ELR (cell line): Measurements from ENCODE around the gene SCUBE1.

Experiments
- DNase-seq: peaks from one replicate; pipeline ENCODE4 v3.0.0-alpha.2; 2015; ENCODE audit warnings: low read depth

Gene SCUBE1

GRCh38 chr22:43173976-43174720 is 169.0 kb downstream of the SCUBE1 start:
- no peak for DNase-seq

DNA sequence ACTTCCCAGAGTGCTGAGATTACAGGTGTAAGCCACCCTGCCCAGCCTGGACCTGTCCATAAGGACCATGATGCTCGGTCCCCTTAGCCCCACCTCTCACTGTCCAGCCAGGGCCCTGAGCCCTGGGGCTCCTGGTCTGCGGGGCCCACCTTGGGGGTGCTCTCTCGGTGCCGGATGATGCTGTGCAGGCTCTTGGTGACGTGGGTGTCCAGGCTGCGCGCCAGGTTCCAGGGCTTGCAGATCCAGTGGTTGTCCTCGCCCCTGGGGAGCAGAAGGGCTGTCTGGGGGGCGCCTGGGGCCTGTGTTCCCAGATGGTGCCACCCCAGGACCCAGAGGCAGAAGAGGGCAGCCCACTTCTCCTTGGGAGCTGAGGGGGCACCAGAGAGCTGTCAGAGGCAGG is 169.6 kb downstream of the SCUBE1 start:
- DNase-seq, result no peak

DNA sequence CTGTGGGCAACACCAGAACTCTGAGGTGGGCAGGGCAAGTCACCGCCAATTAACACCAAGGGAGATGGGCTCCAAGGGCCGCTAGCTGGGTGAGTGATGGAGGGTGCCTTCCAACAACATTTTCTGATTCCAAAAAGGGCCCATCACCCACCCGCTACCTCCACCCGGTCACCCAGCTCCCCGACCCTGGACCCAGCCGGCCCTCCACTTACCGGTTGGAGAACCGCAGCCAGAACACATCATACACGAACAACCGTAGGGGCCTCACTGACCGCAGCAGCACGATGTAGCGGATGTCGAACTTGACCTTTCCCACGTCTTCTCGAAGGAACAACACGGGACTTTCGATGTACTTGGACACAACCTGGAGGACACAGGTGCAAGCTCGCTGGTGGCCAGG is 171.0 kb downstream of the SCUBE1 start:
- DNase-seq, result no peak

DNA sequence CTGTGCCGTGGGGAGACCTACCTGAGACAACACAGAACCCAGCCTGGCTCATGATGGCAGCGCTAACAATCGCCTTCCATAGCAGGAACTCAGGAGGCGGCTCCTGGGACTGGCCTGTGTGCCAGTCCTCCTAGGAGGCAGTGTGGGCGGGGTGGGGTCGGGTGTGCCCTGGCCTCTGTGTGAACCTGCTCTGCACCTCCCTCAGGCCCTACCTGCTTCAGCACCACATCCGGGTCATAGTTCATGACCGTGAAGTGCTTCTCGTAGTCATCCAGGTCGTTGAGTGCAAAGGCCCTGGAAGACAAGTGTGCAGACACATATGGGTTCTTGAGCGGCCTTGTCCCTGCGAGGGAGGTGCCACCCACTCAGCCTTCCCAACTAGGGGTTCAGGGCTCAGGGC is 171.6 kb downstream of the SCUBE1 start:
- DNase-seq, result no peak

DNA sequence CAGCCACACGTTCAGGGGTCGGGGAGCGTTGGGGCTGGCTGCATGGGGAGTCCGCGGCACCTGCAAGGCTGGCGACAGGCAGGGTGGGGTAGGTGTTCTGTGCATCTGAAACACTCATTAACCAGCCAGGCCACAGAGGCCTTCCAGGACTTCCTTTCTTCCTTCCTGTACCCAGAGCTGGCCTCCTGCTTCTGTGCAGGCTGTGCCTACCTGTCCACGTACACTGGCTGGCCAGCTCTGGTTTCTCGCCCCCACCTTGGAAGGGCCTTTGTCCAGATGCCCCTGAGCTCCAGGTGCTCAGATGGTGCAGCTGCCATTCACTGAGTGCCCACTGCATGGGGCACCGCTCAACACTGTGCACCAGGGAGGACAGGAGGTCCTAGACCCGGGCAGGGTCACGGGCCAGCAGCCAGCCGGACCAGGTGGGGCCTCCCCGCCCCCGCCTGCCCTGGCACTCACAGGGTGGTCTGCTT is 172.1 kb downstream of the SCUBE1 start:
- no peak for DNase-seq

DNA sequence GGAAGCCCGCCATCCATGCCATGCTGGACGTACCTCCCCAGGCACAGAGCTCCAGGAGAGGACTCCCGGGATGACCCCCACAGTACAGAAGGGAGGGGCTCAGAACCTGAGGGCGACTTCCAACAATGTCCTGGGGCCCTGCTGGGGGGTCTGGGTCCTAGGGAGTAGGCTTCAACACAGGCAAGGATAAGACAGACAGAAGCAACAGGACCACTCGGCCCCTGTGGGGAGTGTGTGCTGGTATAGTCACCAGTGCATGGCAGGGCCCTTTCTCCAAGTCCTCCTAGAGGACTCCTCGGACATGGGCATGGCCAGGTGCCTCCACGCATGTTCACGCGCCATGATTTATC is 173.1 kb downstream of the SCUBE1 start:
- no peak for DNase-seq

DNA sequence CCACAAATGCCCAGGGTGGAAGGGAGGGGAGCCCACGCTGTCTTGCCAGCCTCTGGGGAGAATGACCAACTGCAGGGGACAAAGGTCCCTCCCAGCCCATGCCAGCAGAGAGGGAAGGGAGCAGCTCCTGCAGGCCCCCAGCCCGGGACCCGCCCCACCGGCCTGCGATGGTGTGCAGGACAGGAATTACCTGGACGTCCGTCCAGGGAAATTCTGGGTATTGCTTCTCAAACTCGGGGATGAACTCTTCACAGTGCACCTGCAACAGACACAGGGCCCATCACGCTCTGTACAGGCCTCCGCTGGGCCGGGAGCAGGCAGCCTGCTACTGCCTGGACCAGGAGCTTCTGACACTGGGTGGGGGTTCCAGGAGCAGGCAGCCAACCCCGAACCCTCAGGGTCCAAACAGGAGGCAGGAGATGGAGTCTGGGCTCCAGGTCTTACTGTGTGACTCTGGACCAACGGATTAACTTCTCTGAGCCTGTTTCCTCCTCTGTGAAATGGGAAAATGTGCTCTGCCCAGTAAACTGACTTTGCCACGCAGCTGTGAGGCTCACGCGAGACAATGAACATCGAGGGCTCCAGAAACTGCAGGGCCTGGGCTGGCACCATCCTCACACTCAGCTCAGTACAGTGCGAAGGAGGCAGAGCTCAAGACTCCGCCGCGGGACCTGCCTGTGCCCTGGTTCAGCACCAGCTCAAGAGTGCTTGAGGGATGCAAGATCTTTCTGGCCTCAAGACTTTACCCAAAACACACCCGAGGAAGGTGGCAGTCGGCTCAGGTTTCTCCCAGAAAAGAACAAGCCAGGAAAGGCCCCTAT is 173.7 kb downstream of the SCUBE1 start:
- DNase-seq, result no peak

- DNase-seq, result peak; percentile 65
Measured at GRCh38 chr22:43168471-43169309, 174.5 kb downstream of the SCUBE1 start.

DNA sequence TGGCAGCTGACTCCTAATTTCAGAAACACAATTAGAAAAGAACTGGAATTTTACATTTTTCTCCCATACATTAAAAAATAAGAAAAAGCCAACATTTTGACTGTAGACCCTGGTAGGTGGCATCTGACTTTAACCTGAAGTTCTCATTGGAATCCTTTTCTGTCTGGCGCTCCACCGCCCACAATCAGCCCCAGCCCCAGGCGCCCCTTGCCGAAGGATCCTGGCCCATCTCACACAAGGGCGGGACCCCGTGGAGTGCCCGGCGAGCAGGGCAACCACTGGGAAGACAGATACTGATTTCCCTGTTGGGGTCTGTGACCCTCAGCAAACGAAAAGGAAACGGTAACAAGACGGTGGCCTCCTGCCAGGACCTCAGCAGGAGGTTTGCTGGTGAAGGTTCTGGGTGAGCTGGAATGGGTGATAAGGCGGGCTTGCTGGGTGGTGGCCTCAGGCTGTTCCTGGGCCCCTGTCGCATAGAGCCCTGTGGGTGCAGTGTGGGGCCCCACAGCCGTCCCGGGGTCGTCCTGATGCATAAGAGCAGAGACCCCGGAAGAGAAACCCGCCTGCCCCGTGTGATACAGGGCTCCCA is 176.1 kb downstream of the SCUBE1 start:
- DNase-seq, result no peak

DNA sequence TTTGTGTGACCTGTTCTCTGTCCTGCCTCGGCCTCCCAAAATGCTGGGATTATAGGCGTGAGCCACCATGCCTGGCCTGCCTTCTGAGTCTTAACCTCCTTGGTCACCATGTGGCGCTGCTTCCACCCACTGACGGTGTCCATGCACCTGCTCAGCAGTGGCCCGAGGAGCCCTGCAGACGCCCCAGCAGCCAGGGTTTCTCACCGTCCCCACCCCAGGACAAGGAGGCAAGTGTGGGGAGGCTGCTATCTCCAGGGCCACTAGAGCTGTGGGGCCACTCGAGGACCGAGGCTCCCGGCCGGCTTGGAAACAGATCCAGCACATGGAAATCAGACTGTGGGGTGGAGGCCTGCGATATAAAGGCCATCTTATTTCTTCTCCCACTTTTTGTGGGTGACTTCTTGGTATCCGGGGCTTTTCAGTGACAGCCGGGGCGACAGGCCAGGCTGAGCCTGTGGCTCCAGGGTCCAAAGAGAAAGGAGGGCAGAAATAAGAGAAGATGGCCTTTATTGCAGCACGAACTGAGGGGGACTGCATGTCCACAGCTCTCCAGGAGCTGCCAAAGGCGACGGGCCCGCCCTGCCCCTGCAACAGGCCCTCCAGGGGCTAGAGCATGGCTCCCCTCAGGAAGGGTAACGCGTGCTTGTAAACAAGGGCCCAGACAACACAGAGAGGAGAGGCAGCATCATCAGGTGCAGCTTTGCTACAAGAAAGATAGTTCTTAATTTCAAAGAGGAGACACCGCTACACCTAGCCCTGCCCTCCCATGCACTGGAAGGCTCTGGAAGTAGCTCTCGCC is 176.8 kb downstream of the SCUBE1 start:
- no peak for DNase-seq

- no peak for DNase-seq
Measured at GRCh38 chr22:43164636-43165035, 178.5 kb downstream of the SCUBE1 start.

GRCh38 chr22:43163241-43163795 is 179.9 kb downstream of the SCUBE1 start:
- no peak for DNase-seq

DNA sequence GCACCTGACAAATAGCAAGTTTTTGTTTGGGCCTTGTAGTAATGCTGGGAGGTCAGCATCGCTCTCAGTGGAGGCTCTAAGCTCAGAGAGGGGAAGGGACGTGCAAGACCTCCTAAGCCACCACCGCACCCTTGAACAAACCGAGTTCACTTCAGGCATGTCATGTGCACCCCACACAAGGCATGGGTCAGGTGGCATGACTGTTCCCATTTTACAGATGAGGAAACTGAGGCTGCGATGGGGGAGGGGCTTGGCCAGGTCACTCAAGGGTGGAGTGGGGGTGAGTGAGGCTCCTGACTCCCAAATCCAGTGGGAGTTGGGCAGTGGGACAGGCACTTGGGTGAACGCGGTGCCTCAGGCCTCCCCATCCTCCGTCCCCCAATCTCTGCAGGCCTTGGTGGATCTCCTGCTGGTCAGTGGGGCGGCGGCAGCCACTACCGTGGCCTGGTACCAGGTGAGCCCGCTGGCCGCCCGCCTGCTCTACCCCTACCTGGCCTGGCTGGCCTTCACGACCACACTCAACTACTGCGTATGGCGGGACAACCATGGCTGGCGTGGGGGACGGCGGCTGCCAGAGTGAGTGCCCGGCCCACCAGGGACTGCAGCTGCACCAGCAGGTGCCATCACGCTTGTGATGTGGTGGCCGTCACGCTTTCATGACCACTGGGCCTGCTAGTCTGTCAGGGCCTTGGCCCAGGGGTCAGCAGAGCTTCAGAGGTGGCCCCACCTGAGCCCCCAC is 180.6 kb downstream of the SCUBE1 start:
- no peak for DNase-seq

DNA sequence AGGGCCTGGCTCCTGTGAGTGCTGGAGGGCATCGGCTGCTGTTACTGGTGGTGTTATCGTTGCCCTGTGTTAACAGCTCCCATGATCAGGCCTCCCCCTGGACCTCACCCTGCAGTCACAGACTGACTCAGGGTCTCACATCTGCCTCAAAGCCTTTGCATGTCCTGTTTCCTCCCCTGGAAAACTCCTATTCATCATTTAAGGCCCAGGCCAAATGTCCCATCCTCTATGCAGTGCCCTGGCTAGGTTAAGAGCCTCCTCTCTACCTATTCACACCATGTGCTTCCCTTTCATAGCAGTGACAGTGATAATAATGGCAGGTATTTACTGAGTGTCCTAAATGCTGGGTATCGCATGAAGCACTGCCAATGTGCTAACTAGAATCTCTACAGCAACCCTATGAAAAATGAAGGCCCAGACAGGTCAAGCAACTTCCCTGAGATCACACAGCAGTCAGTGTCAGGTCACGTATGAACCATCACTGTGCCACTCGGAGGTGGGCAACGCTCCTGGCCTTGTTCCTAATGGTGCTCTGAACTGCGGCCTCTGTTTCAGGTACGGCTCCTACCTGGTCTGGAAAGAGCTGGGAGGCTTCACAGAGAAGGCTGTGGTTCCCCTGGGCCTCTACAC is 182.6 kb downstream of the SCUBE1 start:
- DNase-seq, result no peak

DNA sequence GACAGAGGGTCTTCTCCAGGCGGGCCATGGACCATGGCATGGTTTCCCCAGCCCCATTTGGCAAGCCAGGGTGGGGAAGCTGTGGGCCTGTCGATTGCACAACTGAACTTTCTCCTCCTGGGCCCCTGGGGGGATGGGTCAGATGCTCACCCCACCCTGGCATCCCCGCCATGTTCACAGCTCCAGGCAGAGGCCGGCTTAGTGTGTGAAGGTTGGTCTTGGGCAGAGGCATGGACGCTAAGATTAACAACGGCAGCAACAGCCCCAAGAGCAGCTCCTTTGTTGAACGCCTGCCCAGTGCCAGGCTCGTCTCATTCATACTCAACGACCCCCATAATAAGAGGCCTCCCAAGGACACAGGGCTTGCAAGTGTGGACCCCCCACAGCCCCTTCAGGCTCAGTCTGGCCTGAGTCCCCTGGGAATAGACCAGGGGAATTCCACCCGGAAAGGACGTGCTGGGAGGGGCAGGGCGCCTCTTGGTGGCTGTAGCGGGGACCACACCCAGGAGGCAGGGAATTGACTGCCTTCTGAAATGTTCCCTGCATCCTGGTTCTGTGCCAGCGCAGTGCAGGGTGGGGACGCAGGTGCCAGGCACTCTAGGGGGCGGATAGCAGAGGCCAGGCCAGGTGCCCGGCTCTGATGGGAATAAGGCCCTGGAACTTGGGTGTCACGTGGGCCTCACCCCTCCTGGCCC is 183.5 kb downstream of the SCUBE1 start:
- DNase-seq, result no peak

GRCh38 chr22:43158778-43159483 is 184.2 kb downstream of the SCUBE1 start:
- no peak for DNase-seq

- no peak for DNase-seq
Measured at GRCh38 chr22:43157874-43158546, 185.2 kb downstream of the SCUBE1 start.

DNA sequence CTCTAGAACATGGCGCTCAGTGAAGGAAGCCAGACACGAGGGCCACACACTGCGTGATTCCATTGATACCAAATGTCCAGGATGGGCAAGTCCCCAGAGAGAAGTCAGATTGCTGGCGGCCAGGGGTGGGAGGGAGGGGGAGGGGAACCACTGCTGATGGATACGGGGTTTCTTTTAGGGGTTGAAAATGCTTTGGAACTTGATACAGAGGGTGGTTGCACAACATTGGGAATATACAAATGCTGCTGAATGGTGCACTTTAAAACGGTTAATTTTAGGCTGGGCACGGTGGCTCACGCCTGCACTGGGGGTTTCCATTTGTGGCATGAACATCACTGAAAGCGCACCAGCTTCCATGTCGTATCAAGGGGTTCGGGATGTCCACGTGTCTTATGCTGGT is 186.8 kb downstream of the SCUBE1 start:
- DNase-seq, result no peak
